Measurements from ENCODE around the gene DEGS1. TPM values are rescaled to one million over a fixed set of nuclear protein-coding genes. Genes with fewer than 3 reads are reported as not detected.
A peak's percentile ranks its signal among the peaks of the same experiment; 100 is the strongest.

The DEGS1 gene
- total RNA-seq, 1 experiment from 2014 or later = 59.8 TPM

GRCh38 chr1:224151117-224151516, 31.9 kb upstream of the DEGS1 start:
- no peak overlapping the region for H3K4me3 Mint-ChIP-seq
- Histone ChIP-seq H3K27ac (ENCODE audit: insufficient read length, low read depth, low read length) (no peak overlapping the region), H3K14ac (ENCODE audit: insufficient read depth, low read length) (no peak overlapping the region), H2BK12ac (ENCODE audit: insufficient read length, low read depth, low read length) (no peak overlapping the region), H2AK5ac (ENCODE audit: insufficient read length, low read length) (no peak overlapping the region), H3K4ac (ENCODE audit: low read depth, low read length) (no peak overlapping the region), H3K23ac (ENCODE audit: insufficient read length, low read depth, low read length) (no peak overlapping the region), H3T11ph (ENCODE audit: low read length) (no peak overlapping the region), H3K9me3 (ENCODE audit: control insufficient read depth, low read depth, low read length) (no peaks in the 10 kb centered on the region), H2BK15ac (ENCODE audit: low read depth, low read length) (no peak overlapping the region), H3K4me1 (ENCODE audit: insufficient read depth, low read length) (no peaks in the 10 kb centered on the region), H3K27me3 (ENCODE audit: insufficient read depth, low read length) (no peaks in the 10 kb centered on the region), H3K23me2 (ENCODE audit: insufficient read length, low read depth, low read length, poor library complexity, severe bottlenecking) (no peaks in the 10 kb centered on the region), H2BK5ac (ENCODE audit: insufficient read length, low read length) (no peak overlapping the region), H2BK20ac (ENCODE audit: low read depth, low read length, poor library complexity, severe bottlenecking) (no peak overlapping the region), H3K4me2 (ENCODE audit: insufficient read depth, insufficient read length, low read length) (no peak overlapping the region), H4K8ac (replicated peaks; ENCODE audit: insufficient read length, low read depth, low read length) (no peak overlapping the region), H3K79me2 (ENCODE audit: insufficient read depth, low read length) (no peaks in the 10 kb centered on the region), H4K20me1 (ENCODE audit: control insufficient read depth, insufficient read depth, insufficient read length) (no peaks in the 10 kb centered on the region), H4K91ac (ENCODE audit: insufficient read length, low read depth, low read length) (no peak overlapping the region), H2AFZ (ENCODE audit: low read length) (no peak overlapping the region), H3K18ac (ENCODE audit: insufficient read length, low read depth, low read length) (no peak overlapping the region), H3K56ac (ENCODE audit: insufficient read length, low read depth, low read length) (no peak overlapping the region), H2BK120ac (ENCODE audit: low read depth, low read length, poor library complexity, severe bottlenecking) (no peak overlapping the region), H3K9ac (ENCODE audit: extremely low read depth, insufficient read length, low read length) (no peak overlapping the region), H3K79me1 (ENCODE audit: insufficient read depth, low read depth, low read length, poor library complexity, severe bottlenecking) (no peaks in the 10 kb centered on the region), H4K5ac (ENCODE audit: insufficient read length, low read depth, low read length) (no peak overlapping the region)
- DNase-seq = no peak
- no CpG with 5 or more reads among the region's 3 CpGs for WGBS (ENCODE audit: extremely low coverage, insufficient read length, low lambda C conversion rate)
- peak overlapping the region in 2 of 3 experiments; percentile 8 to 55; a peak in 3 of 7 replicates for H3K27ac Mint-ChIP-seq
- H3K36me3 Mint-ChIP-seq (ENCODE audit: insufficient read depth in 1 of 3, low read depth in 3 of 3) = peaks cover 12 to 37% (median 19%) of the 10 kb centered on the region in 3 experiments; a peak in 6 of 7 replicates
- H3K4me1 Mint-ChIP-seq = no peaks in the 10 kb centered on the region
- no peak for TF ChIP-seq CTCF (conservative IDR thresholded peaks at IDR 0.05)
- H3K27me3 Mint-ChIP-seq (ENCODE audit: low read depth) = no peaks in the 10 kb centered on the region
- no peaks in the 10 kb centered on the region for H3K9me3 Mint-ChIP-seq
